Suprapubic skin (tissue), 4 donors: ENCODE data around the gene DNAH14. TPM values are rescaled to one million over a fixed set of nuclear protein-coding genes. Genes with fewer than 3 reads are reported as not detected.
"Not testable (repeated sequence)": the region's sequence is repeated elsewhere in the genome, so short reads cannot be mapped to it uniquely, and the experiment has no call there.

ENCODE experiments used
- DNase-seq, 2 donors: peaks; one replicate each; pipeline ENCODE4 v3.0.0-alpha.2; 2019; ENCODE audit warnings: low spot score in 2 of 2
- H3K27ac ChIP-seq: fragments of 200-600 bp; sonication (generic); one replicate; pipeline ENCODE4 v1.5.1; 2019
- H3K27me3 ChIP-seq: fragments of 200-600 bp; sonication (generic); one replicate; pipeline ENCODE4 v1.5.1; 2019
- H3K36me3 ChIP-seq: fragments of 200-600 bp; sonication (generic); one replicate; pipeline ENCODE4 v1.5.1; 2019
- H3K4me1 ChIP-seq: fragments of 200-600 bp; sonication (generic); one replicate; pipeline ENCODE4 v1.5.1; 2019
- H3K4me3 ChIP-seq: fragments of 200-600 bp; sonication (generic); one replicate; pipeline ENCODE4 v1.5.1; 2019; ENCODE audit warnings: mild to moderate bottlenecking
- H3K9me3 ChIP-seq: fragments of 200-600 bp; sonication (generic); one replicate; pipeline ENCODE4 v1.5.1; 2019
- EP300 ChIP-seq: sonication (generic); formaldehyde crosslinking; IDR thresholded peaks from one replicate; pipeline ENCODE4 v1.6.1; 2017; ENCODE audit warnings: antibody characterized with exemption
- POLR2A ChIP-seq, 2 donors: fragments of 450-650 bp; IDR thresholded peaks; one replicate each; pipeline ENCODE4 v1.6.1; 2017; ENCODE audit warnings: antibody characterized with exemption in 2 of 2, mild to moderate bottlenecking in 2 of 2, moderate library complexity in 2 of 2
- POLR2AphosphoS5 ChIP-seq, 3 donors: sonication (generic); formaldehyde crosslinking; IDR thresholded peaks; one replicate each; pipeline ENCODE4 v1.6.1; 2017; ENCODE audit warnings: antibody characterized with exemption in 3 of 3
- WGBS: methylation state at CpG from one replicate; pipeline ENCODE4 v1.1.5; 2018; 5-methylcytosine and 5-hydroxymethylcytosine counted together
- total RNA-seq, 4 donors: library from RNA; depleted of rRNA; stranded (reverse); fragments of >200 nt; gene quantifications; one replicate each; pipeline ENCODE4 v1.1.0, GENCODE V29; 2016
- TF ChIP-seq, protein P1 (sequence below), 2 donors: fragments of 200-600 bp in 1 of 2; fragments of 450-650 bp in 1 of 2; sonication (generic) in 1 of 2; IDR thresholded peaks; one replicate each; pipeline ENCODE4 v1.5.1; 2016 to 2019; ENCODE audit warnings: antibody characterized with exemption in 2 of 2, mild to moderate bottlenecking in 1 of 2, moderate library complexity in 1 of 2

Gene DNAH14
- total RNA-seq, 4 donors from 2014 or later, result 4.2 to 6.2 (median 5.4) TPM

DNA sequence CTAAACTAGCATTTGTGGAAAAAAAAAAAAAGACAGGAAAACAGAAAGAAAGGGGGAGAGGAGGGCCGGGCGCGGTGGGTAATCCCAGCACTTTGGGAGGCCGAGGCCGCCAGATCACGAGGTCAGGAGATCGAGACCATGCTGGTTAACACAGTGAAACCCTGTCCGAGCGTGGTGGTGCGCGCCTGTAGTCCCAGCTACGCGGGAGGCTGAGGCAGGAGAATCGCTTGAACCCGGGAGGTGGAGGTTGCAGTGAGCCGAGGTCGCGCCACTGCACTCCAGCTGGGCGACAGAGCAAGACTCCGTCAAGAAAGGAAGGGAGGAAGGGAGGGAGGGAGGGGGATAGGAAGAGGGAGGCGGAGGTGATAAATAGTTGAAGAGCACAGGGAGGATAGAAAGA lies 443.7 kb downstream of the DNAH14 start:
- TF ChIP-seq POLR2AphosphoS5 (IDR thresholded peaks at IDR 0.05) (no peak), EP300 (no peak), POLR2A (IDR thresholded peaks at IDR 0.05) (no peak)
- TF ChIP-seq, protein P1, sequence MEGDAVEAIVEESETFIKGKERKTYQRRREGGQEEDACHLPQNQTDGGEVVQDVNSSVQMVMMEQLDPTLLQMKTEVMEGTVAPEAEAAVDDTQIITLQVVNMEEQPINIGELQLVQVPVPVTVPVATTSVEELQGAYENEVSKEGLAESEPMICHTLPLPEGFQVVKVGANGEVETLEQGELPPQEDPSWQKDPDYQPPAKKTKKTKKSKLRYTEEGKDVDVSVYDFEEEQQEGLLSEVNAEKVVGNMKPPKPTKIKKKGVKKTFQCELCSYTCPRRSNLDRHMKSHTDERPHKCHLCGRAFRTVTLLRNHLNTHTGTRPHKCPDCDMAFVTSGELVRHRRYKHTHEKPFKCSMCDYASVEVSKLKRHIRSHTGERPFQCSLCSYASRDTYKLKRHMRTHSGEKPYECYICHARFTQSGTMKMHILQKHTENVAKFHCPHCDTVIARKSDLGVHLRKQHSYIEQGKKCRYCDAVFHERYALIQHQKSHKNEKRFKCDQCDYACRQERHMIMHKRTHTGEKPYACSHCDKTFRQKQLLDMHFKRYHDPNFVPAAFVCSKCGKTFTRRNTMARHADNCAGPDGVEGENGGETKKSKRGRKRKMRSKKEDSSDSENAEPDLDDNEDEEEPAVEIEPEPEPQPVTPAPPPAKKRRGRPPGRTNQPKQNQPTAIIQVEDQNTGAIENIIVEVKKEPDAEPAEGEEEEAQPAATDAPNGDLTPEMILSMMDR (IDR thresholded peaks at IDR 0.05), result no peak
- 93% methylated on average over 21 of the region's 21 CpGs for WGBS
- Histone ChIP-seq H3K36me3 (no peaks in the 10 kb centered on the region), H3K9me3 (no peaks in the 10 kb centered on the region), H3K4me1 (no peaks in the 10 kb centered on the region), H3K4me3 (no peak overlapping the region), H3K27ac (no peak overlapping the region), H3K27me3 (no peaks in the 10 kb centered on the region)
- no peak for DNase-seq

DNA sequence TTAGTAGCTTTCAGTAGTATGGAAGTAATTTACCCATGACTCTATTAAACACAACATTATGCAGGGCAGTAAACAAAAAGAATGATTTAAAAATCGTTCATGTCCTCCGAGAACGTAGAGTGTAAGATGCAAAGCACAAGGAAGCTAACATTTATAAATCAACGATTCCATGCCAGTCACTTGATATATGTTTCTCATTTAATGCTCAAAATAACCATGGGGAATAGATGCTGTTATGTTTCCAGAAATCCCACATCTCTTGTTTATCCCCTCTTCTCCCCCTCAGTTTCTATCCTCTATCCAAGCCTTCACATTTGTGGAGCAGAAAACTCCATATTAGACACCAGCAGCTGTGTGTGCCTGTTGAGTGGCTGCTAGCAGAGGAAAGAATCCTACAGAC lies 445.5 kb downstream of the DNAH14 start:
- WGBS, result 75% methylated on average over 4 of the region's 4 CpGs
- Histone ChIP-seq H3K4me3 (no peak overlapping the region), H3K9me3 (no peaks in the 10 kb centered on the region), H3K27ac (no peak overlapping the region), H3K36me3 (no peaks in the 10 kb centered on the region), H3K27me3 (no peaks in the 10 kb centered on the region), H3K4me1 (no peaks in the 10 kb centered on the region)
- DNase-seq, result no peak
- TF ChIP-seq POLR2A (IDR thresholded peaks at IDR 0.05) (no peak), POLR2AphosphoS5 (IDR thresholded peaks at IDR 0.05) (no peak), EP300 (no peak)
- TF ChIP-seq, protein P1 (IDR thresholded peaks at IDR 0.05), result no peak

DNA sequence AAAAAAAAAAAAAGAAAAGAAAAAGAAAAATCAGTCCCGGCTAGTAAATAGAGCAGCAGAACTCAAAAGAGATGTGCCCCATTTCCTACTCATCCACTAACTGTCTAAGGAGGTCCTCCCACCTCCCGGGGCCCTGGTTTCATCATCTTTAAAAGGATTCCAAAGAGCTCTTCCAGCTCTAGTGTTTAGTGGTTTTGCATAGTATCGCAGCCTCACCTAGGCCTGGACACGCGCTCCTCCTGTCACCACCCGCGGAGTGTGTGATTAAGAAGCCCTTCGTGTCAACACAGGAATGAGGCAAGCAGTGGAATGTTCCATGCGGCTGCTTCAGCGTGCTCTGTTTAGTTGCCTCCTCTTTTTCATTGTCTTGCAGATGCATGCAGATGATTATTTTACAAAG lies 449.4 kb downstream of the DNAH14 start:
- no peak for DNase-seq
- Histone ChIP-seq H3K36me3 (no peaks in the 10 kb centered on the region), H3K27me3 (no peaks in the 10 kb centered on the region), H3K4me1 (no peaks in the 10 kb centered on the region), H3K9me3 (no peaks in the 10 kb centered on the region), H3K4me3 (no peak overlapping the region), H3K27ac (no peak overlapping the region)
- no peak for TF ChIP-seq POLR2A (IDR thresholded peaks at IDR 0.05)
- TF ChIP-seq EP300, result no peak
- peak in 1 of 3 donors; percentile 19 for TF ChIP-seq POLR2AphosphoS5 (IDR thresholded peaks at IDR 0.05)
- TF ChIP-seq, protein P1 (IDR thresholded peaks at IDR 0.05), result no peak
- WGBS, result 23% methylated on average over 10 of the region's 10 CpGs

DNA sequence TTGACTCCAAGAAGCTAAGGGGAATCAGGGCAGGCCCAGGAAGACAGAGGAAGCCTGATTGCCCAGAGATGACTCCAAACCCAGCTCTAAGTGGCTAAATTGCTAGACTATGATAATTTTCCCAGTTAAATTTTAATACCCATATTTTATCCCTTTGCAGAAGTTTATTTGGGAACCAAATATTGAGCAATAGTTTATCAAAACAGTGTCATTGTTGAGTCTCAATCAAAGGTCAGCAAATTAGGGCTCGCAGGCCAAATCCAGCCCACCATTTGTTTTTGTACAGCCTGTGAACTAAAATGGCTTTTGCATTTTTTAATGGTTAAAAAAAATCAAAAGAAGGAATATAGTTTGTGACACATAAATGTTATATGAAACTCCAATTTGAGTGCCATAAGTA lies 451.2 kb downstream of the DNAH14 start:
- Histone ChIP-seq H3K27ac (no peak overlapping the region), H3K9me3 (no peaks in the 10 kb centered on the region), H3K4me1 (no peaks in the 10 kb centered on the region), H3K27me3 (no peaks in the 10 kb centered on the region), H3K36me3 (no peaks in the 10 kb centered on the region), H3K4me3 (no peak overlapping the region)
- no peak for DNase-seq
- TF ChIP-seq, protein P1 (IDR thresholded peaks at IDR 0.05), result no peak
- no peak for TF ChIP-seq EP300
- no peak for TF ChIP-seq POLR2AphosphoS5 (IDR thresholded peaks at IDR 0.05)
- TF ChIP-seq POLR2A (IDR thresholded peaks at IDR 0.05), result no peak
- 98% methylated on average over 1 of the region's 1 CpG for WGBS

DNA sequence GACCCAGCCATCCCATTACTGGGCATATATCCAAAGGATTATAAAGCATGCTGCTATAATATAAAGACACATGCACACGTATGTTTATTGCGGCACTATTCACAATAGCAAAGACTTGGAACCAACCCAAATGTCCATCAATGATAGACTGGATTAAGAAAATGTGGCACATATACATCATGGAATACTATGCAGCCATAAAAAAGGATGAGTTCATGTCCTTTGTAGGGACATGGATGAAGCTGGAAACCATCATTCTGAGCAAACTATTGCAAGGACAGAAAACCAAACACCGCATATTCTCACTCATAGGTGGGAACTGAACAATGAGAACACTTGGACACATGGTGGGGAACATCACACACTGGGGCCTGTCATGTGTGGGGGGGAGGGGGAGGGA lies 457.4 kb downstream of the DNAH14 start:
- not testable (repeated sequence) for DNase-seq, H3K27ac ChIP-seq, H3K36me3 ChIP-seq, H3K9me3 ChIP-seq, H3K4me1 ChIP-seq, H3K4me3 ChIP-seq, H3K27me3 ChIP-seq
- WGBS, result 100% methylated on average over 3 of the region's 3 CpGs

DNA sequence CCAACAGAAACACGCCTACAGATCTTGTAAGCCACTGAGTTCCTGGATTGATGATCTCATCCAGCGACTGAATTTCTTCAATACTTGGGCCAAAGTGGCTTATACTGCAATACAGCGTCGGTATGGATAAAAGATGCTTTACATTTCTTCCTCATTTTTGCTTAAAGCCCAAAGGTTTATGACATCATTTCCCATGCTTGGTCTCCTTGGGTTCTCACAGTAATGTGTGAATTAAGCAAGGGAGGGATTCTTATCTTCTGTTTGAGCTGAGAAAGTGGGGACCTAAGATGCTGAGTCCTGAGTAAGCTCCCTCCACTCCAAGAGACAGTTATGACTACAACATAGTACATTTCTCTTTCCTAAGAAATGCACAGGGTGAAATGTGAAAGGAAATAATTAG lies 458.9 kb downstream of the DNAH14 start:
- no peaks in the 10 kb centered on the region for H3K36me3 ChIP-seq
- no peaks in the 10 kb centered on the region for H3K4me1 ChIP-seq
- no peaks in the 10 kb centered on the region for H3K9me3 ChIP-seq
- H3K27me3 ChIP-seq, result no peaks in the 10 kb centered on the region
- no peak for DNase-seq
- no peak overlapping the region for H3K27ac ChIP-seq
- TF ChIP-seq, protein P1 (IDR thresholded peaks at IDR 0.05), result no peak
- TF ChIP-seq POLR2AphosphoS5 (IDR thresholded peaks at IDR 0.05), result no peak
- H3K4me3 ChIP-seq, result no peak overlapping the region
- WGBS, result 71% methylated on average over 4 of the region's 4 CpGs
